Pericardium fibroblast (primary cell): ENCODE measurements around the gene ATG9B. TPM values are rescaled to one million over a fixed set of nuclear protein-coding genes. Genes with fewer than 3 reads are reported as not detected.

Experiments
- total RNA-seq: library from RNA; depleted of rRNA; stranded (reverse); fragments of >200 nt; gene quantifications from 2 replicates; pipeline ENCODE4 v1.2.3, GENCODE V29; 2015

Gene ATG9B
- 0.12 TPM in 1 of 2 replicates, not detected in the other for total RNA-seq

DNA sequence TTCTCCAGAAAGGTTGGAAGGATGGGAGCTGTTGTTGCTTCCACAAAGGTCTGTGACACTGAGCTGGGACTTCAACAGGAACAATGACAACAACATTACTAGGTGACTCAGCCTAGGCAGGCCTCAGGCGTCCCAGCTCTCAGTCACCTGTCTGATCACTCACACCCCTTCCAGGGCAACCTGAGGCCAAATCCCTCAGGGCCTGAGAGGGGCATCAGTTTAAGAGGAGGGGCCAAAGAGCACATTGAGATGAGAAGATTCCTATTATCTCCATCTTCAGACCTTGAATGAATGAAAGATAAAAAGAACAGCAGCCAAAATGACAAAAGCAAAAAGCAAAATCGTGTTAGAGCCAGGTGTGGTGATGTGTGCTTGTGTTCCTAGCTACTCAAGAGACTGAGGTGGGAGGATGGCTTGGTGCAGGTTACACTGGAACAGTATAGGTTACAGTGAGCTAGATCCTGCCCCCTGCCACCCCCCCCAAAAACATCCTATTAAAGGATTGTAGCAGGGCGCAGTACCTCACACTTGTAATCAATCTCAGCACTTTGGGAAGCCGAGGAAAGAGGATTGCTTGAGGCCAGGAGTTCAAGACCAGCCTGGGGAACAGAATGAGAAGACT is at the start of gene ATG9B:
Gene ATG9B (minus strand): TSS at position 60 of the 622 bp plus-strand sequence. CDS start 71 bp downstream, outside the sequence.

GRCh38 chr7:151059367-151060112 is 35.2 kb upstream of the ATG9B start, which contains the start of gene SLC4A2:
Gene SLC4A2 (plus strand): TSS chr7:151059589. CDS start chr7:151061988, 2,399 bp downstream.

GRCh38 chr7:151057506-151057988 is 33.3 kb upstream of the ATG9B start, which contains the start of gene CDK5:
Gene CDK5 (minus strand): TSS chr7:151057897. CDS start chr7:151057848, 49 bp downstream.

GRCh38 chr7:151047976-151048815 is 23.9 kb upstream of the ATG9B start, which contains the start of gene ASIC3:
Gene ASIC3 (plus strand): TSS chr7:151048531. CDS start chr7:151048886, 355 bp downstream.

GRCh38 chr7:151028131-151028947 is 4.0 kb upstream of the ATG9B start, which contains the start of gene ABCB8:
Gene ABCB8 (plus strand): TSS chr7:151028450. CDS start chr7:151028516, 66 bp downstream.

DNA sequence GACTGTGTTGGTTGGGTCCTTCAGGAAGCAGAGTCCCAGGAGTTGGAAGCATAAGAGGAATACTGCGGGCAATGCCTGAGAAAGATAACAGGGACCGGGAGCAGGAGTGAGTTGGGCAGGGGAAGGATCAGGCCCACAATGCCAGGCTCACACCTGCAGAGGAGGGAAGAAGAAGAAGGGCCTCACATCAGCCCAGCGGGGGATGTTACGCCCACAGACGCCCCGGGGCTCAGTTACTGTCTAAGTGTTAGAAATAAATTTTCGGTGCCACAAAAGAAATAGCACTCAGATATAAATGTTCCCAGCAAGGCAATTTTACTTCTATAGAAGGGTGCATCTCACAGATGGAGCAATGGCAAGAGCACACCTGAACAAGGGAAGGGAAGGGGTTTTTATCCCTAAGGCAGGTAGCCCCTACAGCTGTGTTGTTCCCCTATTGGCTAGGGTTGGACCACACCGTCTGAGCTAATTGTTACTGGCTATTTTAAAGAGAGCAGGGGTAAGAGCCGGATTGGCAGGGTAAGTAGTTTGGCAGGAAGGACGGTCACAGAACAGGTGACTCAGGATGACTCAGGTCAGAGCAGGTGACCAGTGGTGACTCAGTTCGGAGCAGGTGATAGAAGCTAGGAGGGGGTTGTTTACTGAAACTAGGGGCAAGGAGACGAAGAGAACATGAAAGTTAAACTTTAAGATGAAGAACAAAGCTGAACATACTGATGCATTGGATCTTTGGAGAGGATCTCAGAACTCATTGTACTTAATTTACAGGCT is 33.7 kb downstream of the ATG9B start, which contains the start of gene NOS3:
Gene NOS3 (plus strand): TSS at position 602 of the 771 bp plus-strand sequence. CDS start 2,787 bp downstream, outside the sequence.

DNA sequence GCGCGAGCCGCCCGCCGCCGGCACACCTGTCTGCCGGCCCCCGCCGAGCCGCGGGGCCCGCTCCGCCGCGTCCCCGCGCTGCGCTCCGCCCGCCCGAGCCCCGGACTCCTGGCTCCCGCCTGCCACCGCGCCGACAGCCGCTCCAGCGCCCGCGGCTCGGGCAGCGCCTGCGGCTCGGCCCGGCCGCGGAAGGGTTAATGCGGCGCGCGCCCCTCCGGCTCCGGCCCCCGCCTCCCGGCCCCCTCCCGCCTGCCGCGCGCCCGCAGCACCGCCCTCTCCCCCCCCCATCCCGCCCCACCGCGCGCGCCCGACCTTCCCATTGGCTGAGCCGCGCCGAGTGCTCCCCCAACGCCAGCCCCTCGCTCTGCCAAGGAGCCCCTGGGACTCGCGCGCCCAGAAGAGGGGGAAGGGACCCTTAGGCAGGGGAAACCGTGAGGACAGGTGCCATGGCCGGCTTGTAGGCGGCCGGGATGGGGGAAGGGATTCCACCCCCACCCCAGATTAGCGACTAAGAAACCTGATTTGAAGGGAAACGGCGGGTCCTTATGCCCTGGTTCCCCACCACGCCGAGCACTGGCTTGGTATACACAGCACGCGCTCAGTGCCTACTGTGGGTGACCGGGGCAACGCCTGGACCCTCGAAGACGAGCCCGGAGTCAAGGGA is 46.0 kb downstream of the ATG9B start, which contains the start of gene KCNH2:
Gene KCNH2 (minus strand): TSS at position 196 of the 664 bp plus-strand sequence. CDS start 408 bp downstream, outside the sequence.

Other genes starting within 250 kb of the ATG9B start
- 2.2 and 12.2 TPM in 2 replicates for gene TMEM176B, start 224.1 kb downstream of the ATG9B start, total RNA-seq
- 4.1 and 6.2 TPM in 2 replicates for gene TMEM176A, start 223.7 kb downstream of the ATG9B start, total RNA-seq
- gene AOC1, start 172.0 kb downstream of the ATG9B start, total RNA-seq = not detected in 2 replicates
- 0.12 and 0.34 TPM in 2 replicates for gene KCNH2, start 46.2 kb downstream of the ATG9B start, total RNA-seq
- gene NOS3, start 33.5 kb downstream of the ATG9B start, total RNA-seq = 2.9 and 3.5 TPM in 2 replicates
- gene ABCB8, start 4.0 kb upstream of the ATG9B start, total RNA-seq = 21.6 and 30.9 TPM in 2 replicates
- gene ASIC3, start 24.0 kb upstream of the ATG9B start, total RNA-seq = 0.17 and 0.47 TPM in 2 replicates
- gene CDK5, start 33.4 kb upstream of the ATG9B start, total RNA-seq = 11.8 and 15.2 TPM in 2 replicates
- 111 and 200 TPM in 2 replicates for gene SLC4A2, start 35.1 kb upstream of the ATG9B start, total RNA-seq
- 72.9 and 100 TPM in 2 replicates for gene FASTK, start 56.3 kb upstream of the ATG9B start, total RNA-seq
- 44.2 and 46.4 TPM in 2 replicates for gene TMUB1, start 59.0 kb upstream of the ATG9B start, total RNA-seq
- 28.1 and 37.1 TPM in 2 replicates for gene AGAP3, start 62.0 kb upstream of the ATG9B start, total RNA-seq
- gene GBX1, start 143.2 kb upstream of the ATG9B start, total RNA-seq = not detected in 2 replicates
- gene ASB10, start 162.8 kb upstream of the ATG9B start, total RNA-seq = not detected in 2 replicates
- gene H2BK1, start 186.0 kb upstream of the ATG9B start, total RNA-seq = not detected in 2 replicates
- gene ABCF2, start 202.7 kb upstream of the ATG9B start, total RNA-seq = 34.2 and 43.7 TPM in 2 replicates
- 56.2 and 89.6 TPM in 2 replicates for gene CHPF2, start 208.0 kb upstream of the ATG9B start, total RNA-seq
- 58.6 and 67.7 TPM in 2 replicates for gene SMARCD3, start 224.2 kb upstream of the ATG9B start, total RNA-seq